HepG2 (cell line): ENCODE results near the gene KRTAP10-10. TPM values are rescaled to one million over a fixed set of nuclear protein-coding genes. Genes with fewer than 3 reads are reported as not detected.
A peak's percentile ranks its signal among the peaks of the same experiment; 100 is the strongest.

ENCODE experiments used
- ATAC-seq: fragments of 200-7000 bp; cut with Tn5 transposase; 3 replicates; pipeline ENCODE4 v1.9.1; 2020; ENCODE audit warnings: mild to moderate bottlenecking, moderate library complexity
- BruUV-seq: library from RNA; stranded (reverse); fragments of 400-500 nt; replicated peaks from 2 replicates; lab custom pipeline; 2021; lab: Mats Ljungman, UMichigan
- CTCF ChIA-PET: fragments of 300-600 bp; formaldehyde crosslinking; extraction: SDS; loops from one replicate; lab custom pipeline; 2021; ENCODE audit warnings: low total read pairs, inconsistent platforms, low intra/inter-chr PET ratio; lab: Yijun Ruan, JAX
- POLR2A ChIA-PET: fragments of 350-600 bp; sonication (Branson Sonifier 250); formaldehyde crosslinking; loops from one replicate; lab custom pipeline; 2020; ENCODE audit warnings: antibody characterized with exemption, inconsistent platforms; lab: Yijun Ruan, JAX
- DNase-seq: peaks from one replicate; pipeline ENCODE4 v3.0.0-alpha.2; 2015; ENCODE audit warnings: low spot score
- FAIRE-seq: peaks from 3 replicates; lab custom pipeline; 2011; peaks lifted over from hg19 to GRCh38; lab: Jason Lieb, UNC
- H2AFZ ChIP-seq: one replicate; pipeline ENCODE4 v1.6.1; 2011; ENCODE audit warnings: low read length, inconsistent platforms
- H3K27ac ChIP-seq: fragments of 300-600 bp; 3 replicates; pipeline ENCODE4 v1.8.0; 2011; ENCODE audit warnings: mixed run types, mild to moderate bottlenecking, mixed read lengths, low read length, inconsistent platforms; ENCODE audit not compliant: insufficient read depth; ENCODE audit errors: extremely low read length
- H3K27me3 ChIP-seq, 2 experiments: fragments of 200-600 bp in 1 of 2; 2 replicates in 1 of 2; 3 replicates in 1 of 2; pipeline versions ENCODE4 v1.6.0 to v1.8.0; 2011; ENCODE audit warnings: low read length in 2 of 2, mild to moderate bottlenecking in 2 of 2, moderate library complexity in 2 of 2, inconsistent platforms in 1 of 2; ENCODE audit not compliant: insufficient read depth in 2 of 2, control insufficient read depth in 1 of 2
- H3K36me3 ChIP-seq, 2 experiments: fragments of 200-600 bp in 1 of 2; replicated peaks in 1 of 2; 2 replicates in 1 of 2; 3 replicates in 1 of 2; pipeline versions ENCODE4 v1.5.1 to v1.8.0; 2011; ENCODE audit warnings: low read length in 2 of 2, inconsistent platforms in 1 of 2; ENCODE audit not compliant: insufficient read depth in 2 of 2, control insufficient read depth in 1 of 2
- H3K4me1 ChIP-seq: 2 replicates; pipeline ENCODE4 v1.5.1; 2012; ENCODE audit warnings: low read length, inconsistent platforms; ENCODE audit not compliant: insufficient read depth
- H3K4me2 ChIP-seq: 2 replicates; pipeline ENCODE4 v1.6.0; 2011; ENCODE audit warnings: low read depth, low read length, inconsistent platforms
- H3K4me3 ChIP-seq, 3 experiments: fragments of 200-600 bp in 1 of 3; sonication (generic), shearing (Covaris generic) in 1 of 3; replicated peaks in 1 of 3; 2 replicates each; pipeline ENCODE4 v1.5.1; 2011 to 2016; ENCODE audit warnings: low read length in 3 of 3, inconsistent platforms in 2 of 3, low read depth in 2 of 3, mild to moderate bottlenecking in 2 of 3, control low read depth in 1 of 3, mixed read lengths in 1 of 3; ENCODE audit not compliant: insufficient read depth in 1 of 3
- H3K79me2 ChIP-seq: one replicate; pipeline ENCODE4 v1.6.1; 2011; ENCODE audit warnings: low read length, inconsistent platforms; ENCODE audit not compliant: insufficient read depth
- H3K9ac ChIP-seq: 2 replicates; pipeline ENCODE4 v1.6.0; 2011; ENCODE audit warnings: mild to moderate bottlenecking, low read depth, low read length, inconsistent platforms; ENCODE audit not compliant: insufficient read depth
- H3K9me3 ChIP-seq: 2 replicates; pipeline ENCODE4 v1.5.1; 2012; ENCODE audit warnings: mild to moderate bottlenecking, low read length
- H4K20me1 ChIP-seq: 2 replicates; pipeline ENCODE4 v1.6.0; 2011; ENCODE audit warnings: inconsistent platforms, mild to moderate bottlenecking, low read length, moderate library complexity; ENCODE audit not compliant: insufficient read depth
- ARNT ChIP-seq: fragments of 450-650 bp; IDR thresholded peaks from 2 replicates; pipeline ENCODE4 v1.6.1; 2017
- CEBPG ChIP-seq: IDR thresholded peaks from 2 replicates; pipeline ENCODE4 v1.6.1; 2016
- IRF2 ChIP-seq: IDR thresholded peaks from 2 replicates; pipeline ENCODE4 v1.6.1; 2018; ENCODE audit warnings: missing genetic modification reagents, missing compliant biosample characterization
- RFXANK ChIP-seq: IDR thresholded peaks from 2 replicates; pipeline ENCODE4 v1.6.1; 2016
- ZNF160 ChIP-seq: sonication (generic); formaldehyde crosslinking; IDR thresholded peaks from 2 replicates; pipeline ENCODE4 v1.8.0; 2022; ENCODE audit warnings: mild to moderate bottlenecking, inconsistent platforms, missing genetic modification reagents
- ZNF652 ChIP-seq: IDR thresholded peaks from 2 replicates; pipeline ENCODE4 v1.6.1; 2016; ENCODE audit warnings: low read depth, borderline replicate concordance
- WGBS: methylation state at CpG from one replicate; pipeline ENCODE4 v1.1.6; 2017; ENCODE audit warnings: low lambda C conversion rate; 5-methylcytosine and 5-hydroxymethylcytosine counted together
- in situ Hi-C: cut with HindIII; loops from 2 replicates; pipeline ENCODE4 v1.10.0; 2017; ENCODE audit warnings: low pct_unique_long_range_greater_than_20kb; ENCODE audit not compliant: extremely low pct_ligation_motif_present
- intact Hi-C: fragments of 100-400 bp; cut with micrococcal nuclease; formaldehyde crosslinking; loops from one replicate; pipeline ENCODE4 v1.10.0; 2022; ENCODE audit not compliant: unreplicated experiment
- polyA plus RNA-seq, 8 experiments: library from polyadenylated mRNA; depleted of rRNA in 3 of 8; stranded (reverse) in 7 of 8; unstranded in 1 of 8; fragments of >200 nt; fragmentation: Illumina TruSeq in 4 of 8; extraction: Trizol in 4 of 8; gene quantifications; 2 replicates each; pipeline versions ENCODE4 v1.2.1 to v1.2.3, GENCODE V29; 2011 to 2016; ENCODE audit warnings: low read depth in 4 of 8, missing spikeins in 1 of 8, mixed read lengths in 1 of 8; ENCODE audit not compliant: insufficient read depth in 1 of 8
- total RNA-seq, 5 experiments: library from RNA; depleted of rRNA; stranded (reverse); fragments of >200 nt; fragmentation: Illumina TruSeq; extraction: Trizol; gene quantifications; 2 replicates each; pipeline ENCODE4 v1.2.3, GENCODE V29; 2016; ENCODE audit warnings: low read depth in 1 of 5

KRTAP10-10 gene
- total and polyA plus RNA-seq, 2 of the 13 experiments (the other 11 are each of a cell fraction or from before 2014, with no cell fraction given), result not detected

DNA sequence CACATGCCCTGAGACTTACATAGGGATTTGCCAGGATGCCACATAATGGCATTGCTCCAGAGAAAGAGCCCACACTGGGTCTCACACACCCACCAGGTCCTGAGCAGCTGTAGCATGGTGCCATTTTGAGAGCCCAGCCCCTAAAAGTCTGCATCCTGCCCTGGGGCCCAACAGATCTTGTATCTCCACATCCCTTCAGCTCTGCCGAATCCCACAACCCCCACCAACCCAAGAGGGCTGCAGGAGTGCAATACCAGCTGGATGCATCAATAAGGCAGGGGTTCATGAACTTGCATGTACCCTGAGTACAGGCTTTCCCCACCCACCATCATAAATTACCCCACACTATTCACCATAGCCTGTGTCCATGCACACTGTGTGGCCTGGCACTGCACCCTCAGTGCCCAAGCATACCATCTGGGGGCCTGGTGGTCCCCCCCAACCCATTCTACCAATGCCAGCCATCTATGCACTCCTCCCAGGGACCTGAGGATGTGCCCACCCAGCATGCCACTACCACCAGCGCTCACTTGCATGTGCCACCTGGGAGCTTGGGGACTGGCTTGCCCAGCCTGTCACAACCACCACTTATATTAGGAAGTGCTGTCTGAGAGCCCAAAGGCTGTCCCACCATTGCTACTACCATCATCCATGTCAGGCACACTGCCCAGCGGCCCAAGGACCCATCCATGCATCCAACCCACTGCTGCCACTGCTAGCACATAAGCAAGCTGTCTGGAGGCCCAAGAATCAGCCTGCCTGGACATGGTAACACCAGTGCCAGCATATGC, 33.7 kb downstream of the KRTAP10-10 start:
- DNase-seq (no peak), ATAC-seq (no peak), FAIRE-seq (no peak)
- no peak overlapping the region for H2AFZ ChIP-seq
- WGBS, result no CpG with 5 or more reads among the region's 3 CpGs
- no peak overlapping the region for H3K9ac ChIP-seq
- TF ChIP-seq ZNF652 (no peak), ARNT (no peak)
- H3K4me1 ChIP-seq, result no peaks in the 10 kb centered on the region
- in situ Hi-C loops, result no loop called here
- intact Hi-C loops, result no loop called here
- H3K27ac ChIP-seq, result no peak overlapping the region
- H3K36me3 ChIP-seq, result no peaks in the 10 kb centered on the region
- H3K9me3 ChIP-seq, result peaks cover 7% of the 10 kb centered on the region
- H3K79me2 ChIP-seq, result no peaks in the 10 kb centered on the region
- H3K27me3 ChIP-seq, result peaks cover 0 to 3% of the 10 kb centered on the region in 2 experiments; a peak in 1 of 5 replicates
- POLR2A ChIA-PET, result no interaction called here
- H3K4me3 ChIP-seq, result no peak overlapping the region
- H4K20me1 ChIP-seq, result no peaks in the 10 kb centered on the region
- CTCF ChIA-PET, result no interaction called here
- H3K4me2 ChIP-seq, result no peak overlapping the region
- BruUV-seq, result no TSS peak

DNA sequence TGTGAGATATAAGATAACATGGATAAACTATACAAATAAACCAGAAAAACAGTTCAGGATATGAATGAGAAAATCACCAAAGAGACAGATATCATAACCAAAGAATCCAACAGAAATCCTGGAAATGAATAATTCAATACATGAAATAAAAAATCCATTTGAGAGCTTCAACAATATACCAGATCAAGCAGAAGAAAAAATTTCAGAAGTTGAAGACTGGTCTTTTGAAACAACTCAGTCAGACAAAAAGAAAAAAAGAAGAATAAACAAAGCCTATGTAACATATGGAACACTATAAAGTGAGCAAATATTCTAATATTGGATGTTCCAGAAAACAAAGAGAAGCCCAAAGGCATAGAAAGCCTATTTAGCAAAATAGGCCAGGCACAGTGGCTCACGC, 34.8 kb downstream of the KRTAP10-10 start:
- no peaks in the 10 kb centered on the region for H3K79me2 ChIP-seq
- WGBS, result 7% methylated on average over 1 of the region's 1 CpG
- TF ChIP-seq CEBPG (CRISPR knock-in tag), result no peak
- TF ChIP-seq IRF2 (CRISPR knock-in tag), result no peak
- peak; percentile 79; the same call in 1 of the 2 replicates for TF ChIP-seq ZNF160
- no peak for TF ChIP-seq RFXANK (CRISPR knock-in tag)
- H3K27me3 ChIP-seq, result peaks cover 0 to 14% of the 10 kb centered on the region in 2 experiments; a peak in 2 of 5 replicates
- POLR2A ChIA-PET, result no interaction called here
- no peak for DNase-seq
- H3K36me3 ChIP-seq, result no peaks in the 10 kb centered on the region
- no peak overlapping the region for H3K4me3 ChIP-seq
- H2AFZ ChIP-seq, result no peak overlapping the region
- H3K4me2 ChIP-seq, result no peak overlapping the region
- H3K9ac ChIP-seq, result no peak overlapping the region
- no peak overlapping the region for H3K27ac ChIP-seq
- H3K4me1 ChIP-seq, result no peaks in the 10 kb centered on the region
- in situ Hi-C loops (no loop called here), intact Hi-C loops (no loop called here)
- no TSS peak for BruUV-seq
- no peak for FAIRE-seq
- no peak for ATAC-seq
- CTCF ChIA-PET, result no interaction called here
- H4K20me1 ChIP-seq, result no peaks in the 10 kb centered on the region
- peaks cover 7% of the 10 kb centered on the region for H3K9me3 ChIP-seq
